Measurements from ENCODE around the gene BIRC6.

The BIRC6 gene

DNA sequence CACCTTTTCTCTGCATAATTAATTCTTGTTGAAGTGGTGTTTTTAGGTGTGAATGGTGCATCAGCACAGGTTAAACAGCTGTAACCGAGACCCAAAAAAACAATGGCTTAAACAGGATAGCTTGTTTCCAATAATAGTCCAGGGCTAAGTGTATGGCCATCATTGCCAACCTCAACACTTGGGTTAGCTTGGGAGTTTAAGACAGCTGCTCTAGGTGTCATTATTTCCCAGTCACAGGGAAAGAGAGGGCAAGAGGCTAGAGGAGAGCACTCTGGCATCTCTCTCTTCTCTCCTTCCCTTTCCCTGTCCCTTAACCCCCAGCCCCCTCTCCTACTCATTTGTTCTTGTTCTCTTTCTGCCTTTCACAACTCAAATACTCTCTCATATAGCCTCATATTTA lies 21.1 kb downstream of the BIRC6 start:
- DNase-seq: no peak

DNA sequence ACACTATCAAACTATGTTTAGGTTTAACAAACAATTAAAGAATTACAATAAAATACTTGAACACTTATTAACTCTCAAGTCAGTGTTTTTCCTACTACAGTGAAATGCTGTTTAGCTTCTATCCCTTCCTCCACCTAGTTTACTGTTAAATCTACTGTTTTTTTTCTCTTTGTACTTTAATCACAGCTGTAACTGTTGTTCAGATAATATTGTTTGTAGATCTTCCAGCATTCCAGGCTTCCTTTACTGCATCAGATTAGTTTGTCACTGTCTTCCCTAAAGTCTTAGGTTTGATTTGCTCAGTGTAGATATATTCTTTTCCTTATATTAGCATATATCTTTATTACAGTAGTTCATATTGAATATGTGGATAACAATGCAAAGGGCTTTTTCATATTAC lies 22.5 kb downstream of the BIRC6 start:
- DNase-seq: no peak

DNA sequence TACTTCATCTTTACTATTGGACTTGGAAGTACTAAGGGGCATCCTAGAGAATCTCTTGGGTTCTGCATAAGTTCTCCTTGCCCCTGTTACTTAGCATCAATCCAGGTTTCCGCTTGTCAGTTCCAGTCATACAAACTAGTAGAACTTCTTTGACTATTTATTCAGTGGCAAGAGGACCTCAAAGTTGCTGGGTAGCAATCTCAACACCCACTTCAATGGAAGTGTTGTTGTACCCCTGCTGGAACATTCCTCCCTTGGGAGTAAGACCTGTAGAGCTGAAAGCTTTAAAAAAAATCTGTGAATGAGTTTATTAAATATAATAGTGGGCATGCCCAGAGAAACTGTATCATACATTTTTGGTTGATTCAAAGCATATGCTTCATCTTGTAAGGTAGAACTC lies 27.0 kb downstream of the BIRC6 start:
- no peak for DNase-seq

DNA sequence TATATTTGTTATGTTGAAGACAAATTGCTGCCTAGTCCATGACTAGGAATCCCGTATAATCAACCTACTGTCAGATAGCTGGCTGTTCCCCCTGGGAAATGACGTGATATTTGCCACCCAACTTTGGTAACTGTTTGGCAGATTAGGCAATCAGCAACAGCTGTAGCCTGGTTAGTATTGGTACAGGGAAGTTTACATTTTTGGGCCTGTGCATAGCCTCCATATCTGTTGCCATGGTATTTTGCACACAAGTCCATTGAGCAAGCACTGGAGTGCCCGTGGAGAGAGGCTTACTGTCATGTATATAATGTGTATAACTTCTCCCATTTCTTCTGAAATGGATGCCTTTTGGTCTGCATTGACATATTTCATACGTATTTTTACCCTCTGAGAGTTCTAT lies 27.7 kb downstream of the BIRC6 start:
- peak; percentile 64 to 75 for DNase-seq

DNA sequence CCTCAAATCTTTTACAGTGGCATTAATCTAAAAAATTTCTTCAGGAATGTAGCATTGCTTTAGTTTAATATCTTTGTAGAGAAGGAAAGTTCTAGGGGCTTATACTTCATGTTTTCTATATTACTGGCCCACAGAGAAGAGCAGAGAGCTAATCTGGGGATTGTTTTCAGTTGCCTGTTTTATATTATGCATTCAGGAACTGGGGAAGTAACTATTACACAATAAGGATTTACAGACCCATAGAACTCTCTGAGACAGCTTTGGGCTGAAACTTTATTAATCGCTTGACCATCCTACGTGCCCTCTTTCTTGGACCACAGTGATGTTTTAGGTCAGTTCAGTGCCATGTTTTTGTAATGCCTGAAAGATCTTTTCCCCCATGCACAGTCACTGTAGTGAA lies 29.9 kb downstream of the BIRC6 start:
- no peak for DNase-seq

DNA sequence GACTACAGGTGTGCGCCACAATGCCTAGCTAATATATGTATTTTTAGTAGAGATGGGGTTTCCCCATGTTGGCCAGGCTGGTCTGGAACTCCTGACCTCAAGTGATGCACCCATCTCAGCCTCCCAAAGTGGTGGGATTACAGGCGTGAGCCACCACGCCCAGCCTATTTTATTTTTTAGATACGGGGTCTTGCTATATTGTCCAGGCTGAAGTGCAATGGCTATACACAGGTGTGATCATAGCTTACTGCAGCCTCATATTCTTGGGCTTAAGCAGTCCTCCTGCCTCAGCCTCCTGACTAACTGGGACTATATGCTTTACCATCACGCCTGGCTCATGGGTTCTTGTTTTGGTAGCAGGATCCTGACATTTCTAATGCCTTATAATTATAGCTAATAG lies 42.4 kb downstream of the BIRC6 start:
- no peak for DNase-seq

DNA sequence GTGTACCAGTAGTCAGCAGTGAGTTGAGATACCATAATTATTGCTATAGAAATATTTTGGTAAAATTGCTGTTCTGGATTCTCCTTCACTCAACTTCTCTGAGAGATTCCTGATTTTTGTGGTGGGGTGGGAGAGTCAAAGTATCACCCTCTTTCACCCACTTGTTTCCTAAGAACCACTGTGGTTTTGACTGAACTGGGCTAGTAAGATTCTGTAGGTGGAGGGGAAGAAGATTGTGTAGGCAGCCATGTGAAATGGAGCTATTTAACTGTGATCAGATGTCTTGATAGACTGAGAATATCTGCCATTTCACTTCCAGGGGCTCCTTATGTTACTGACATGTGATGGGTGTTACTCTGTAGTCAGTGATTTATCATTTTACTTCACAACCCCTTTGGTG lies 45.3 kb downstream of the BIRC6 start:
- DNase-seq: no peak

DNA sequence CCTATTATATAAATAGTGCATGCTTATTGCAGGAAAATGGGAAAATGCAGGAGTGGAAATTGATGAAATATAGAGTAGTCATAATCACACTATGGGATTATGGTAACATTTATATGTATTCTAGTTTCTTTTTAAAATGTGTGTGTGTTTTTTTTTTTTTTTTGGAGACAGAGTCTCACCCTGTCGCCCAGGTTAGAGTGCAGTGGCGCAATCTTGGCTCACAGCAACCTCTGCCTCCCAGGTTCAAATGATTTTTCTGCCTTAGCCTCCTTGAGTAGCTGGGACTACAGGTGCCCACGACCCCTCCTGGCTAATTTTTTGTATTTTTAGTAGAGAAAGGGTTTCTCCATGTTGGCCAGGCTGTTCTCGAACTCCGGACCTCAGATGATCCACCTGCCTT lies 47.0 kb downstream of the BIRC6 start:
- DNase-seq: no peak

DNA sequence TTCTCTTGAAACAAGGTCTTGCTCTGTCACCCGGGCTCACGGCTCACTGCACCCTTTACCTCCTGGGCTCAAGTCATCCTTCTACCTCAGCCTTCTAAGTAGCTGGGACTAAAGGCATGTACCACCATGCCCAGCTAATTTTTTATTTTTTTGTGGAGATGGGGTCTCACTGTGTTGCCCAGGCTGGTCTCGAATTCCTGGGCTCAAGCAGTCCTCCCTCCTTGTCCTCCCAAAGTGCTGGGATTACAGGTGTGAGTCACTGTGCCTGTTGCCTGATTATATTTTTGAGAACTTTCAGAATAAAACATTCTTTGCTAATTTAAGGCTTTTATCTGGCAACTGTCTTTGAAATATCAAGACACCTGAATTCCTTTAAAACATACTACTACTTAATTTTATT lies 47.9 kb downstream of the BIRC6 start:
- DNase-seq: no peak

DNA sequence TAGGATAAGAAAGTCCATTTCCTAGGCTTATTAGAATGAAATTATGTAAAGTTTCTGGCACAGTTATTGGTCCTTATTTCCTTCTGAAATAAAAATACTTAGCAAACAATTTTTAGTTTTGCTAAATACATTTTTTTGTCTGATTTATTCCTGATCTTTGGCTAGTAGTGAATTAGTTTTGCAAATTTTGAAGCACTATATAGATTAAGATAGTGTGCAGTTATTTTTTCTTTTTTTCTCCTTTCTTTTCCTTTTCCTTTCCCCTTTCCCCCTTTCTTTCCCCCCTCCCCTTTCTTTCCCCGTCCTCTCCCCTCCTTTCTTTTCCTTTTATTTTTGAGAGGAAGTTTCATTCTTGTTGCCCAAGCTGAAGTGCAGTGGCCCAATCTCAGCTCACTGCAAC lies 59.7 kb downstream of the BIRC6 start:
- no peak for DNase-seq

DNA sequence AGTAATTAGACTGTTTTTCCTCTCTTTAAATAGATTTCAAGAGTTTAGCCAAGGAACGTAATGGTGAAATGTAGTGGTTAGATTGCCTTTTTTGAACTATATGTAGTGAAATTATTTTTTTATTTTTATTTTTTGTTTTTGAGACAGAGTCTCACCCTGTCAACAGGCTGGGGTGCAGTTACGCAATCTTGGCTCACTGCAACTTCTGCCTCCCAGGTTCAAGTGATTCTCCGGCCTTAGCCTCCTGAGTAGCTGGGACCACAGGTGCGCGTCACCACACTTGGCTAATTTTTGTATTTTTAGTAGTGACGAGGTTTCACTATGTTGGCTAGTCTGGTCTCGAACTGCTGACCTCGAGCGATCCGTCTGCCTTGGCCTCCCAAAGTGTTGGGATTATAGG lies 60.8 kb downstream of the BIRC6 start:
- DNase-seq: no peak

DNA sequence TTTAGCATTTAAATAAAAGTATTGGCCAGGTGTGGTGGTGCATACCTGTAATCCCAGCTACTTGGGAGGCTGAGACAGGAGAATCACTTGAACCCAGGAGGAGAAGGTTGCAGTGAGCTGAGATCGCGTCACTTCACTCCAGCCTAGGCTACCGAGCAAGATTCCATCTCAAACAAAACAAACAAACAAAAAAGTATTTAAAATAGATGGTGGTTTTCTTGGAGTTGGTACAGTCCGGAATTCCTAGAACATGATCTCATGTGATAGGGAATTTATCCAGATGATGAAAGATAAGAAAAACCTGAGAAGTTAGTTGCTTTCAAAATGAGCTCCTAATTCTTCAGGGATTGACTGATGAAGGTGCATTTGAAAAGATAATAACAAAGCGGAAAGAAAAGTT lies 62.0 kb downstream of the BIRC6 start:
- no peak for DNase-seq

DNA sequence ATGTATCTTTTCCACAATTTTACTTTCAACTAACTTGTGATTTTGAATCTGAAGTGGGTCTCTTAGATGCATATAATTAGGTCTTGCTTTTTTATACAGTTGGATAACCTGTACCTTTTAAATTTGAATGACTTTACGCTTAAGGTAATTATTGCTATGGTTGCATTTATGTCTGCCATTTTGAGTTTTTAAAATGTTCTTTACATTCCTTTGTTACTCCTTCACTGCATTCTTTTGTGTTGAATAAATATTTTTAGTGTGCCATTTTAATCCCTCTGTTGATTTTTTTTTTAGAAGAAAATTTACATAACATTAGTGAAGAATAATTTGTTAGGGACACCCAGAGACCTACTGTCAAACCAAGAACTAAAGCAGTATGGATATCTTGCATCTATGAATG lies 65.3 kb downstream of the BIRC6 start:
- DNase-seq: no peak

DNA sequence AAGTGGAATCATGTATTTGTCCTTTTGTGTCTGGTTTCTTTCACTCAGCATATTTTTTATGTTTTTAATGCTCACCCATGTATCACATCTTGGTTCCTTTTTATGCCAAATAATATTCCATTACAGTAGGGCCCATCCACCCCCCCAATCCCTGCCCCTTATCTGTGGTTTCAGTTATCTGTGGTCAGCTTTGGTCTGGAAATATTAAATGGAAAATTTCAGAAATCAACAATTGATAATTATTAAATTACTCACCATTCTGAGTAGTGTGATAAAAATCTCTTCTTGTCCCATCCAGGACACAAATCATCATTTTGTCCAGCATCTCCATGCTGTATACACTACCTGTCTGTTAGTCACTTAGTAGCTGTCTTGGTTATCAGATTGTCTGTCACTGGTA lies 66.7 kb downstream of the BIRC6 start:
- no peak for DNase-seq

DNA sequence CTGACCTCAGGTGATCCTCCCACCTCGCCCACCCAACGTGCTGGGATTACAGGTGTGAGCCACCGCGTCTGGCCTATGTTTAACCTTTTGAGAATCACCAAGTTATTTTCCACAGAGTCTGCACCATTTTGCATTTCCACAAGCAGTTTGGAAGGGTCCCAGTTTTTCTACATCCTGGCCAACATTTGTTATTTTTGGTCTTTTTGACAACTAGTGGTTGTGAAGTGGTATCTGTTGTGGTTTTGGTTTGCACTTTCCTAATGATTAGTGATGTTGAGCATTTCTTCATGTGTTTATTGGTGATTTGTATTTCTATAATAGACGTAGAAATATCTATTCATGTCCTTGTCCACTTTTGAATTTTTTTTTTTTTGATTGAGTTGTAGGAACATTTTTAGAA lies 67.9 kb downstream of the BIRC6 start:
- DNase-seq: no peak

DNA sequence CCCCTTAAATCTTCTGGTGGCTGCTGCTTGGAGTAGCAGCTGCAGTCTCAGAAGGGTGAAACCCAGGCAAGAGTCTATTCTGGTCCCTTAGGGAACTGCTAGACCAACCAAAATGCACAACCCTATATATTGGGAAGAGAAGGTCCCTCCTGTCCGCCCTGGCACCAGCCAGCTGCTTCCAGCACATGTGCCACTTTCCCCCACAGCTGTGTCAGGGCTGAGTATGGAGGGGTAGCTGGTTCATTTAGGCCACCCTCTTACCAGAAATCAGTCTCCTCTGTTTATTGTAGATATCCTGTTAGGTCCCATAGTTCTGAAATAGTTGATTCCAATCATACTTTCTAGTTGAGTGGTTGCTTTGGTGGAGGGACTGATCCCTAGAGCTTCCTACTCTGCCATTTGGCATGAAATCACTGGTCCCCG lies 68.9 kb downstream of the BIRC6 start:
- no peak for DNase-seq

DNA sequence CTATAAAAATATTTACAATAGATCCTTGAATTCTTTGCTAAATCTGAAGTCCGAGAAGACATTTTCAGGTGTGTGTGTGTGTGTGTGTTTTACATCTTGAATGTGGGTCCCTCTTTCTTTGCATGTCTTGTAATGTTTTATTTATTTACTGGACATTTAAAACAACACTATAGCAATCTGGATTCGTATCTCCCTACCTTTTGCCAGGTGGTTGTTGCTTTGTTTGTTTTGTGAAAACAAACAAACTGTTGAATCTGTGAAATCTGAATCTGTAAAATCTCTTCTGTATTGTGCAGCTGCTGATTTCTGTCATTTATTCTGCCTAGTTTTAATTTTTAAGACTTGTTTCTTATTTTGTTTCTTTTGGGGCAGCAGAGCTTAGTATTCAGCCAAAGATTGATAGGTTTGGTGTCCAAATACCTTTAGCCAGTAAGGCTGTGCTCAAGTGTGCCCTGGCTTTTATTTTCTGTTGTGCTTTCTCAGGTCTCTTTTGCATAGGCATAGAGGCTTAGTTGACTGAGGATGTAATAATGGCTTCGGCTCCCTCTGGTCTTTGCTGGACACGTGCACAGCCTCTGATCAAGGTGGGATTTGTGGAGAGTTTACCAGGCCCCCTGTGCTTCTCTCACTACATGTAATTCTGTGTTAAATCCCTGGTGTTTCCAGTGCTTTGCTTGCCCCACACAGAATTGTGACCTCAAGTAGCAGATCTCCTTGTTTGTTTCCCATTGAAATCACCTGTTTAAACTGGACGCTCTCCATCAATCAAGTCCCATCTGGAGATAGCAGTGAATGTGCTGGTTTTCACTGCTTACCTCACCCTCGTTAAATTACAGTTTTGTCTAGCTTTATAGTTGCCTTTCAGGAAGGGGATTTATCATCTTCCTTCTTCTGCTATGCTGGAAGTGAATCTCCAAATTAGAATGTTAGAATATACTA lies 71.1 kb downstream of the BIRC6 start:
- DNase-seq: no peak

DNA sequence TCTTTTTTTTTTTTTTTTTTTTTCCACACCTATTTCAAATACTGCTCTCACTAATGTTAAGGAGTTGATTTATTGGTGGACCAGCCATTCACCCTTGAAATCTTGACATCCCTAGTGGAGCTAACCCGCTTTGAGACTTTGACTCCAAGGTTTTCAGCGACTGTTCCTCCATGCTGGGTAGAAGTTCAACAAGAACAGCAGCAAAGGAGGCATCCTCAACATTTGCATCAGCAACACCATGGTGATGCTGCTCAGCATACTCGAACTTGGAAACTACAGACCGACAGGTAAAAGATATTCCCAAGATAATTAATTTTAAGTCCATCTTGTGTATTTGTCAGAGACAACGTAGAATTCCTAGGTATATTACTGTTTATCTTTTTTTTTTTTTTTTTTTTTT lies 74.0 kb downstream of the BIRC6 start:
- no peak for DNase-seq

DNA sequence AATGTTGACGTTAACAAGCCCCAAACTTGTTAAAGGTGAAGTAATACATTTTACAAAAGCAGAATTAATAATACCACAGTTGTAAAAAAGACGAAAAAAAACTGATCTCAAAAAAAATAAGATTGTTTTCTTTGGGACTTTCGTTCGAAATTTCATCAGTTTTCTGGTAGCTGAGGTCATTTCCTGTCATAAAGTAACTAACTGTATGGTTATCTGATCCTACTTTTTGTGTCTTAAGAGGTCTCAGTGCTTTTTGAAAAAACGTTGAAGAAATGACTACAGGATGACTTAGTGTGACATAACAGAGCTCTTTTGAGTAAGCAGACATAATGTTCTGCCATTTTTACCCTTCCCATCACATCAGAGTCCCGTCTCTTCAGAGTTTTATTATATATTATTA lies 79.3 kb downstream of the BIRC6 start:
- DNase-seq: no peak

DNA sequence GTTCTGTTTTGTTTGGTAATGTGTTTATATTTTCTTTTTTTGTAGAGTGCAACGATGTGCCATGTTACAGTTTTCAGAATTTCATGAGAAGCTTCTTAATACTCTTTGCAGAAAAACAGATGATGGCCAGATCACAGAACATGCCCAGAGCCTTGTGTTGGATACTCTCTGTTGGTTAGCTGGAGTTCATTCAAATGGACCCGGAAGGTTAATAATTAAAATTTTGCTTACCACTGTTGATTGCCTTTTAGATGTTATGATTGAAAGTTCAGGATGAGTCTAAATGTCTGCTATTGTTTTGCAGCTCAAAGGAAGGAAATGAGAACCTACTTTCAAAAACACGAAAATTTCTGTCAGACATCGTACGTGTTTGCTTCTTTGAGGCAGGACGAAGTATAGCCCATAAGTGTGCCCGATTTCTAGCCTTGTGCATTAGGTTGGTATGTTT lies 85.2 kb downstream of the BIRC6 start:
- no peak for DNase-seq

DNA sequence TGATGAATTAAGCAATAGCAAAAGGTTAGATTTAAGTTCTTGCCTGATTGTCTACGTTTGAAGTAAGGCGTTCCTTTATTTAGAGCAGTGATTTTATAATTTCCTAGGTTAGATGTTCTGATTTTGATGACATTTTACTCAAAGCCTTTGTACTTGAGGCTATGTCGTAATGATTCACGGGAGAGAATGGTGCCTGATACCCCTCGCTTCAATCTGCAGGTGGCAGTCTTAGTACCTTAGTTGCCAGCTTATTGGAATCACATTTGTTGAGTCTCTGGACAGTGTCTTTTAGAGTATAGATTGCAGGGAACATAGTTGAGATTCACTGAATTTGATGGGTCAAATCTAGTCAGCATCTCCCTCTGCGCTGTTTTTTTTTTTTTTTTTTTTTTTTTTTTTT lies 89.5 kb downstream of the BIRC6 start:
- DNase-seq: no peak

DNA sequence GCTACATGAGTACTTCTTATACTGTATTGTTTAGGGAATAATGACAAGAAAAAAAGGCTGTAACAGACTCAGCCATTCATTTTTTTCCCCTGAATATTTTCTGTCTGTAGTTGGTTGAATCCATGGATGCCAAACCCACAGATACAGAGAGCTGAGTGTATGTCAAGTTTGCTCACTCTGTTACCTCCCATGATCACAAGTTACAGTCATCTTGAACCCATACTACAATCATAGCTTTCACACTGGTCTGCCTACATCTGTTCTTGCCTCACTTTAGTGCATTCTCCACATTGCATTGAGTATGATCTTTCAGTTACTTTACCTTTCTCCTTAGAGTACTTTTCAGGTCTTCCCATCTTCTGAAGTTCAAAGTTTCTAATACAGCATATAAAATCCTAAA lies 94.0 kb downstream of the BIRC6 start:
- no peak for DNase-seq

DNA sequence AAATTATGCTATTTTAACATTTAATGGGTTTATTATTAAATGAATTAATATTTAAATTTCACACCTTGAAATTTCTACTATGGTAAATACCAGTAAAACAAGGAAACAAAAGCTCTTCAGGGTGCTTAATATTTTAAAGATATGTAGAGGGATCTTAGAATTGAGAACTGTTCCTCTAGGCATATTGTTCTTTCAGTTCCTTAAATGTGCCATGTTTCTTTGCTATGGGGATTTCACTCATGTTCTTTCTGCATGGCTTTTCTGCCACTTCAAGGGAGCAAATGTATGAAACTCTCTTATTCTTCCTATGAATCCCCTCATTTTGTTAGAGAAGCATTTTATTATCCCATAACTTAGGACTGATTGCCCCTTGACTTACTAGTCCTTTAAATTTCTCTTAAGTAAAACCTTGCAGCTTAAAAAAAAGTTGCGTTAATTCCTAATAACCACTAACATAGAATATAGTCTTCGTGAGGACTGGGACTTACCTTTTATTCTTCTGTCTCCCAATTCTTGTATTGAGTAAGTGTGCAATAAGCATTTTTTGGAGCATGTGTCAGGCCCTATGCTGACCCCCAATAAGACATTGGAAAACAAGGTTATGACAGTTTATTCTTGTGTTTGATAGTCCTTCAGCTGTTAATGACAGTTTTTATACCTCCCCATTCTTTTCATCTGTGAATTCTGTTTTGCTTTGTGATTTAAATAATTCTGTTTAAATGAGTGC lies 95.7 kb downstream of the BIRC6 start:
- DNase-seq: no peak

Measured in AML-193 (cell line).